Measurements from ENCODE around the gene SOX10. TPM values are rescaled to one million over a fixed set of nuclear protein-coding genes. Genes with fewer than 3 reads are reported as not detected.

Gene SOX10
- total RNA-seq: not detected

DNA sequence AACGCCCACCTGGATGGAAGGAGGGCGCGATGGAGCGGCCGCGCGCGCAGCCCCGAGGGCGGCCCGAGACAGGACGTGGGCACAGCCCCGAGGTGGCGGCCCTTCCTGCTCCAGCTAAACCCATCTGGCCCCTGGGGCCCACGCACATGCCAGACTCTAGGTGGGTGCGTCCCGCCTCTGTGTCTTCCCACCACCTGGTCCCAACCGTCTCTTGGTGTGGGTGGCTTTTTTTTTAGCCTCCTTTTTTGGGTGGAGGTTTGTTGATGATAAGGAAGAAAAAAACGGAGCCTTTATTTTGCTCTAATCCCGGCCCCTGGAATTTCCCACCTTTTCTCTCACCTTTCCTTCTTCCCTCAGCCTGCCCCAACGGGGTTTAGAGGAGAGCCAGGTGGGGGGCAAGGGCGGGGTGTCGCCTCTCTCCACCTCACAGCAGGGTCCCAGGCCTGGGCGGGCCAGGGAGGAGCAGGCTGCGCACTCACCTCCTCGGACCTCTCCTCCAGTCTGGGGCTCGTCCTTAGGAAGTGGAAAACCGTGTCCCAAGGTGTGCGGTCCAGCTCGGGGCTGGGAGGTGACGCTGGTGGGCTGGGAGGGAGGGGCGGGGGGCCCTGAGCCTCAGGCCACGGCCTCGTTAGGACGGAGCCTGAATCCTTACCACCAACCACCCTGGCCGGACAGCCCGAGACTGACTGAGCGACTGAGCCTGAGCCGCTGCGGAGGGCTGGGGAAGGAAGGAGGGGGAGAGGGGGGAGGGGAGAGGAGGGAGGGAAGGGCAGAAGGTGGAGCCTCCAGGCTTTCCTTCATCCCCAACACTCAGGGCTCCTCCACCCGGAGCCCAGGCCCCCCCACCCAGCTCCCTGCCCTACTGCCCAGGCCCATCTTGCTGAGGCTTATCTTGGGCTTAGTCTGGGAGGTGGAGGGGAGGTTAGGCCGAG lies at the start of gene SOX10:
TSS of gene SOX10 (minus strand) at position 696 of the 932 bp plus-strand sequence. CDS start 771 bp downstream, outside the sequence.
- CTCF ChIA-PET: no interaction called here
- H3K4me1 Mint-ChIP-seq: no peaks in the 10 kb centered on the region
- H3K4me3 Mint-ChIP-seq: no peak within 1 kb of the TSS
- no peaks in the 10 kb centered on the region for H3K27me3 Mint-ChIP-seq
- H3K27ac Mint-ChIP-seq: no peak within 1 kb of the TSS
- no peaks in the 10 kb centered on the region for H3K9me3 Mint-ChIP-seq
- no peaks in the 10 kb centered on the region for H3K36me3 Mint-ChIP-seq (ENCODE audit: low read depth)
- no peak for DNase-seq
- POLR2A ChIA-PET: no interaction called here

DNA sequence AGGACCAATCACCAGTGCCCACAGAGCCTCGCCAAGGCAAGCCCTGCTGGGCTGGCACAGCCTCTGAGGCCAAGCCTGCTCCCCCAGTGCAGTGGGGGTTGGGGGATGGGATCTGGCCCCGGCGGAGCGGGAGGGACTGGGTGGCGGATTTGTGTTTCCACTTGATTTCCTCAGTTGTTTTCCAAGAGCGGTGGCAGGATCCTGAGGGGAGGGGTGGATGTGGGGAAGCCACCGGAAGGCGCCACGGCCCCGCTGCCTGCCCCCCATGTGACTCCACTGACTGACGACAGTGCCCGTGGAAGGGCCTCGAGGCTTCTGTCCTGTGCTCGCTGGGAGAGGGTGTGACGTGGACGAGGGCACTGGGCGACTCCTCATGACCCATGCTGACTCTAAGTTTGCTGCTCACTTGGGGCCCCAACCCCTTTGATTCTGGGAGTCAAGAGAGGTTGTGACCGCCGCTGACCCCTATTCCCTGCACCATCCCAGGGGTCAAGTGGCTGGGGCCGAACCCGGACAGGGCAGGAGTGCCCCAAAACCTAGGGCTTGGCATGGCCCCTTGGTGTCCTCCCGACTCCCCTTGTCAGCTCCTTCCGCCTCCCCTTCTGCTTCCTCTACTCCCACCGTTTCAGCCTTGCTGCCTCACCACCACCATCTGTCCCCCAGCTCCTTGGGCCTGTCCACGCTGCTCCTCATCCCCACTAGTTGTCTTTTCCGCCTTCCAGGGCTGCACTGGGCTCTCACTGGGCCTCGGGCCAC lies 49.3 kb upstream of the SOX10 start:
- Mint-ChIP-seq H3K27me3 (no peaks in the 10 kb centered on the region), H3K9me3 (no peaks in the 10 kb centered on the region), H3K36me3 (ENCODE audit: low read depth) (no peaks in the 10 kb centered on the region), H3K4me1 (no peaks in the 10 kb centered on the region), H3K27ac (no peak overlapping the region), H3K4me3 (no peak overlapping the region)
- ChIA-PET POLR2A (interaction anchor here (0.9 kb wide), 1 partner anchor 10 kb away, joined by 3 read pairs; no protein-coding TSS in a partner anchor), CTCF (no interaction called here)
- DNase-seq: no peak

DNA sequence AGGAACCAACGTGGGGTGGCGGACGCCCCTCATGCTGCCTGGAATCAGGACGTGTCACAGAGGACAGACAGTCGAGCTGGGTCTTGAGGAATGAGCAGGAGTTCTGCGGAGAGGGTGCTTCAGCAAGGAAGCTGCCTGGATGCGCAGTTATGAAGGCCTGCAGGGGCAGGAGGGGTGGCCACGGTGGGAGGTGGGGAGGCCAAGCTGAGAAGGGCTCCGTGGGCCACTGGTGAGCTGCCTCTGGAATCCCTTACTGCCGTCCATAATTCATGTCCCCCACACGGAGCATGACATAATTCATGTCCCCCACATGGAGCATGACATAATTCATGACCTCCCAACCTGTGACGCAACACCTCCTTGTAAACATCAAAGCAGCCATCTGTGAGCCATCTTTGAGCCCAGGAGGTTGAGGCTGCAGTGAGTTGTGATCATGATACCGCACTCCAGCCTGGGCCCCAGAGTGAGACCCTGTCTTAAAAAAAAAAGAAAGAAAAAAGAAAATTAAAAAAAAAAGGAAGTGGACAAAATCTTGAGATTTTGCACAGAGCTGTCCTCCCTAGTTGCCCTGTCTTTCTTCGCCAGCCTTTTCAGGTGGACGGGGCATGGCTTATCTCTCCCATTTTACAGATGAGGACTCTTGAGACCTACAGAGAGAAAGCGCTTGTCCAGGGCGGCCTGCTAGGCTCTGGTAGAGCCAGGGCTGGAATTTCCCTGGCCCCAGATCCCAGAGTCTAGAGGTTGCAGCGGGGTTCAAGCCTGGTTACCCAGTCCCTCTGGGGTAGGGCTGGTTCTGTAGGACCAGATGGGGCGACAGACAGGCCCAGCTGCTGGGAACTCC lies 48.5 kb upstream of the SOX10 start:
- Mint-ChIP-seq H3K9me3 (no peaks in the 10 kb centered on the region), H3K27me3 (no peaks in the 10 kb centered on the region), H3K27ac (no peak overlapping the region), H3K4me1 (no peaks in the 10 kb centered on the region), H3K36me3 (ENCODE audit: low read depth) (no peaks in the 10 kb centered on the region), H3K4me3 (no peak overlapping the region)
- CTCF ChIA-PET: no interaction called here
- no peak for DNase-seq
- POLR2A ChIA-PET: interaction anchor here (0.9 kb wide), 1 partner anchor 11 kb away, joined by 3 read pairs; no protein-coding TSS in a partner anchor

DNA sequence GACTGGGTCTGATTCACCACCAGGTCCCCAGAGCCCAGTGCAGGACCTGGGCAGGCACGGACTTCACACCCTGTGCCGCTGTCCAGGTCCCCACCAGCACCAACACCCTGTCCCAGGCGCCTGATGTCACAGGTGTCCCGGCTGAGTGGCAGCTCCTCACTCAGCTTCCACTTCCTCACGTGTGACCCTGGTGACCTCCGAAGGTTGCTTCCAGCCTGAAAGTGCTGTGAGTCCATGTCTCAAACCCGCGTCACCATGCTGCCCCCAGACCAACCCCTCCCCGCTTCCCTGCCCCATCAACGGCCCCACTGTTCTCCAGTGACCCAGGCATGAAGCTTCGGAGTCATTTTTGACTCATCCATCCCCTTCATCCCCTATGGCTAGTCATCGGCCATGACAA lies 47.1 kb upstream of the SOX10 start:
- H3K36me3 Mint-ChIP-seq (ENCODE audit: low read depth): no peaks in the 10 kb centered on the region
- H3K4me1 Mint-ChIP-seq: no peaks in the 10 kb centered on the region
- no peaks in the 10 kb centered on the region for H3K9me3 Mint-ChIP-seq
- DNase-seq: no peak
- ChIA-PET CTCF (no interaction called here), POLR2A (no interaction called here)
- no peak overlapping the region for H3K4me3 Mint-ChIP-seq
- H3K27me3 Mint-ChIP-seq: no peaks in the 10 kb centered on the region
- H3K27ac Mint-ChIP-seq: no peak overlapping the region

DNA sequence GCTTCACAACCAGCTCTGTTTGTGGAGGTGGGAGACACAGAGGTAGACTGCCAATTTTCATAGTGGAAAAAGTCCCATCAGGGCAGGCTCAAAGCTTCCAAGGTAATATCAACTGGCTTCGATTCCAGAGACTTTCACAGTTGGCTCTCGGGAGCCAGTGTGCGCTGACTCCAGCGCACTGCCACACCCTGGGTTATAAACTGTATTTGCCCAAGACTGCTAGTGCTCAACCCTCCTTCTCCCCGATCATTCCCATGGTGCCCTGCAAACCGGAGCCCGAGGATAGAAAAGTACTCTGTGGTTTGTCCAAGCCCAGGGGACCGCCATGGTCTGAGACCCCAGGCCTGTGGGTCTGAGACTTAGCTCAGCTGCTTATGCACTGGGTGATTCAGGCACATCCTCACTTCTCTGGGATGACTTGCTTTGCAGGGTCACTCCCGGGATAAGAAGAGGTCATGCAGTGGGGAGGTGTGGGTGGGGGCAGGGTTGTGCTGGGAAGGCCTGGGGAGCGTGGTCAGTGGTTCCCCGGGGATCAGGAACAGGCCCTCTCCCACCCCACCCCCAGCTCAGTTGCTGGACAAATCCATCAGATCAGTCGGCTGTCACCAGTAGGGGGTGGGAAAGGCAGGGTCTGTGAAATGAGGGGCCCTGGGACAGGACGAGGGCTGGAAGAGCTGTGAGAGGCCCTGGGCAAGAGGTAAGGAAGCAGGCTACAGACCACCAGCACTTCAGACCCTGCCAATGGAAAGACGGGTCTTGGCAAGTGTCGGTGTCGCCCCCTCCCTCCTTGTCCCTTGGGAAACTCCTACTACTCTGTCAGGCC lies 46.2 kb upstream of the SOX10 start:
- H3K9me3 Mint-ChIP-seq: no peaks in the 10 kb centered on the region
- no peak overlapping the region for H3K4me3 Mint-ChIP-seq
- H3K27ac Mint-ChIP-seq: no peak overlapping the region
- CTCF ChIA-PET: no interaction called here
- no peaks in the 10 kb centered on the region for H3K4me1 Mint-ChIP-seq
- no peaks in the 10 kb centered on the region for H3K36me3 Mint-ChIP-seq (ENCODE audit: low read depth)
- no peak for DNase-seq
- no peaks in the 10 kb centered on the region for H3K27me3 Mint-ChIP-seq
- POLR2A ChIA-PET: no interaction called here

DNA sequence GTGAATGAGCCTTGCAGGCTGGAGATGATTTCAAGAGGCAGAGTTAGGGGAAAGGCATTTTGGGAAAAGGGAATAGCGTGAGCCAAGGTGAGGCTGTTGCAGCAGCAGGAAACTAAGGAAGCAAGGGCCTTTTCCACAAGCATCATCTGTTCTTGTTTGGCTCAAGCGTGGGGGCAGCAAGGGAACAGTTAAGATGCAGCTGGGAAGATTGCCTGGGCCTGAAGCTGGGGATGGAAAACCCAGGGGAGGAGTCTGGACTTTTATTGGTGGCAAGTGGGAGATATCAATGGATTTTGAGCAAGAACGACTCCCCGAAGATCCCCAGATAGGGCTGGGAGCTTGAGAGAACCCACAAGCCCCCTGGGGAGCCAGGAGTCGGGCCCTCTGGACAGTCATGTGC lies 45.5 kb upstream of the SOX10 start:
- no peak for DNase-seq
- no peaks in the 10 kb centered on the region for H3K9me3 Mint-ChIP-seq
- H3K27ac Mint-ChIP-seq: no peak overlapping the region
- ChIA-PET CTCF (no interaction called here), POLR2A (no interaction called here)
- H3K4me1 Mint-ChIP-seq: no peaks in the 10 kb centered on the region
- H3K36me3 Mint-ChIP-seq (ENCODE audit: low read depth): no peaks in the 10 kb centered on the region
- peaks cover 3% of the 10 kb centered on the region for H3K27me3 Mint-ChIP-seq
- no peak overlapping the region for H3K4me3 Mint-ChIP-seq

DNA sequence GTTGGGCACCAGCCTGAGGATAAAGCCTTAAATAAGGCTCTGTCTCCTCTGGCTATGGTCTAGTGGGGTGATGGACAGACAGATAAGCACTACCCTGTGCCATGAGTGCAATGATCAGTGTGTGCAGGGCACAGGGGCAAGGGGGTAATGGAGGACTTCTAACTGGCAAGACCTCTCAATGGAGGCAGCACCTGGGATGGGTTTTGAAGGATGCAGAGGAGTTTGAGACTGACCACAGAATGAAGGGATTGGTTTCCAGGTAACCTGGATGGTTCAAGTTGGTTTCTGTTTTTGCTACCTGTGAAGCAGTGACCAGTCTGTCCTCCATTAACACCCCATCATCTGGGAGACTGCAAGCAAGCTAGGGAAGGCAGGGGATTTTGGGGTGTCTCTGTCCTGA lies 45.0 kb upstream of the SOX10 start:
- CTCF ChIA-PET: no interaction called here
- DNase-seq: no peak
- H3K4me3 Mint-ChIP-seq: no peak overlapping the region
- no peak overlapping the region for H3K27ac Mint-ChIP-seq
- H3K27me3 Mint-ChIP-seq: peaks cover 3% of the 10 kb centered on the region
- H3K4me1 Mint-ChIP-seq: no peaks in the 10 kb centered on the region
- POLR2A ChIA-PET: no interaction called here
- H3K9me3 Mint-ChIP-seq: no peaks in the 10 kb centered on the region
- no peaks in the 10 kb centered on the region for H3K36me3 Mint-ChIP-seq (ENCODE audit: low read depth)

DNA sequence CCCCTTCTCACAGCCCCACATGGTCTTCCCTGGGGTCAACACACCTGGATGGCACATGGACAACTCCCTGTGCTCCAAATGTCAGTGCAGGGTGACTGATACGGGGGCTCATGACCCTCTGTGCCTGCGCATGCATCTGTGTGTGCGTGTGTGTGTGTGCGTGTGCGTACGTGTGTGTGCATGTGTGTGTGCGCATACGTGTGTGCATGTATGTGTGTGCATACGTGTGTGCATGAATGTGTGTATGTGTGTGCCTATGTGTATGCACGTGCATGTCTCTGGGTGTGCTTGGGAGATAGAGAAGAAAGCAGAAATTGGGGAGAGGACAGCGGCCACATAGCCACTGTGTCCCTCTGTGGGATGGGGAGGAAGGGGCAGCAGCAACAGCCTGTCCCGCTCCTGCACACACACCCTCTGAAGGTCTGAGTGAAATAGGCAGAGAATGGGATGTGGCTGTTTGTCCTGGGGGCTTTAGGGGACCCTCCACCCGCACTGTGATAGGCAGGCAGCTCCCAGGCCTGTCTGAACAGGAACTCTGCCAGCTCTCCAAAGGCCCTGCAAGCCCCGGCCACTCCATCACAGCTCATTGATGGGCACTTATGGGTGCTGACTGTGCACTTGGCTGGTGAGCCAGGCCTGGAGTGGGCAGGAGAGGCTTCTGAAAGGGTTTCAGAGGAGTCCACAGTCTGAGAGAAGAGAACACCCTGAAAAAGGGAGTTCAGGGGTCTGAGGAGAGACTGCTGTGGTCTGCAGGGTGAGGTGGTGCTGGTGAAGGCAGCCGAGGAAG lies 44.2 kb upstream of the SOX10 start:
- no peak overlapping the region for H3K4me3 Mint-ChIP-seq
- H3K27me3 Mint-ChIP-seq: peaks cover 3% of the 10 kb centered on the region
- POLR2A ChIA-PET: no interaction called here
- DNase-seq: no peak
- CTCF ChIA-PET: no interaction called here
- H3K27ac Mint-ChIP-seq: no peak overlapping the region
- H3K9me3 Mint-ChIP-seq: no peaks in the 10 kb centered on the region
- no peaks in the 10 kb centered on the region for H3K4me1 Mint-ChIP-seq
- no peaks in the 10 kb centered on the region for H3K36me3 Mint-ChIP-seq (ENCODE audit: low read depth)

DNA sequence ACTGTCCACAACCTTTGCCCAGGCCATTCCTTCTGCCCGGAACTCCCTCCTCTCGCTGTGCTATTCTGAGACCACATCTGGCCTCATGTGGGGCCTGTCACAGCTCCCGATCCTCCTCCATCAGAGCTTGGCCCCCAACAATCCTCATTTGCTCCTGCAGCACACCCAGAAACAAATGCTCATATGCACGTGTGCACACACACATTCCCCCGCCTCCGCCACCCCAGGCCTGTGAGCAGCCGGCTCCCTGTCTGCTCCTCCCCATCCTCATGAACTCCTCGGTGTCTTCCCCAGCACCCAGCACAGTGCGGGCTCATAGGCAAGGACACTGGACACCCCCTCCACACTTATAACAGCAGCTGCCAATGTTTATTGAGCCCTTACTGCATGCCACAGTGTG lies 43.1 kb upstream of the SOX10 start:
- POLR2A ChIA-PET: no interaction called here

DNA sequence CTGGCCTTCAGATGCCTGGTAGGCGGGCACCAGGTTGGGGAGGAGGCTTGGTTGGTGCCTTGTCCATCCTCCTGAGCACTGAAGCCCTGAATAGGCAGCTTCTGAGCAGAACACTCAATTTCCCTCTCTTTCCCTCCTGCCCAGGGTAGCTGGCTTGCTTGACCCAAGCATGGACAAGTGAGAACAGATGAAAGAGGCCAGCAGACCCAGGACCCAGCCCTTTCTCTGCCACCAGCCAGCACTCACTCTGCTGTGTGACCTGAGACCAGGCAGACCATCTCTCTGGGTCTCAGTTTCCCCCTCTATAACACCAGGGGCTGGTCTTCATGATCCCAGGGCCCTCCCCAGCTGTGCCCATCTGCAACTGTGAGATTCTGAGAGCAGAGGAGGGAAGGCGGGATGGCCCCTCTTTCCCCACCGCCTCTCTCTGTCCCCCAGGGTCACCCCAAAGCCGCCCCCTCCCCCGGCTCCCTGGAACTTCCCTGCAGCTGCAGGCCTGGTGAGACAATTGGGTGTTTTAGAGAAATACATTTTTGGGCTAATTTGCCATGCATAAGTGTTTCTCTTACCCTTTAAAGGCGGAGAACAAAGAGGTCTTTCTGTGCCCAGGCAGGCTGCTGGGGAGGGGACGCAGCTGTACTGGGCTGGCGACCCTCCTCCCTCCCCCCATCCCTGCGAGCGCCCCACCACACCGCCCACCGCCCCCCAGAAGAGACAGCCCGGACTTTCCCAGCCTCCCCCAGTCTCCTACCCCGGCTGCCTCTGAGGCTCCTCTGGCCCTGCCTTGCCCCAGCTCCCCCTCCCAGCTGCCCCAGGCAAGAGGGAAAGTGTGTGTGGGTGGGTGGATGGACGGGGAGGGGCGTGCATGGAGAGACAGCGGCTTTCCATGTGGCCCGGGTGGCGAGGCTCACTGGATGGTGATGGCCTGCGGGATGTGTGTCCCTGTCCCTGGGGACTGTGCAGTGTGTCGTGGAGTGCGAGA lies 42.1 kb upstream of the SOX10 start:
- Mint-ChIP-seq H3K9me3 (no peaks in the 10 kb centered on the region), H3K27ac (no peak overlapping the region), H3K36me3 (ENCODE audit: low read depth) (no peaks in the 10 kb centered on the region), H3K4me1 (no peaks in the 10 kb centered on the region), H3K27me3 (peaks cover 3% of the 10 kb centered on the region), H3K4me3 (no peak overlapping the region)
- no peak for DNase-seq
- CTCF ChIA-PET: no interaction called here
- POLR2A ChIA-PET: no interaction called here

More for the DNA sequence above, 43.1 kb upstream of the SOX10 start:
- Mint-ChIP-seq H3K4me3 (no peak overlapping the region), H3K9me3 (no peaks in the 10 kb centered on the region), H3K4me1 (no peaks in the 10 kb centered on the region), H3K27me3 (peaks cover 3% of the 10 kb centered on the region), H3K27ac (no peak overlapping the region), H3K36me3 (ENCODE audit: low read depth) (no peaks in the 10 kb centered on the region)
- CTCF ChIA-PET: no interaction called here
- DNase-seq: no peak

DNA sequence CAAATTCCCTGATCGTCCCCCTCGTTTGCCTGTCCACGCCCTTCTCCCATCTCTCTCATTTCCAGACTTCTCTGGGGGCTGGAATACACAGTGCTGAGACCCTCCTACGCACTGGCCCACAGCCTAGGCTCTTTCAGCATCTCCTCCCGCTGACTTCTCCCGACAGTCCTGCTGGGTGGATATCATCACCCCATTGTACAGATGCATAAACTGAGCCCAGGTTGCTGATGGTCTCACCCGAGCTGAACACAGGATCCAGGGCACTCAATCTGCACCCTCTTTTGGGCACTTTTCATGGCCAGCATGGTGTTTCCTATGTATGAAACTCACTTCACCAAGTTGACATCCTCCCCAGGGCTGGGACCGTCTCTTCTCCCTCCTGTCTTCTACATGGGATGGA lies 41.2 kb upstream of the SOX10 start:
- POLR2A ChIA-PET: no interaction called here
- Mint-ChIP-seq H3K9me3 (no peaks in the 10 kb centered on the region), H3K27me3 (peaks cover 3% of the 10 kb centered on the region), H3K27ac (no peak overlapping the region), H3K4me1 (no peaks in the 10 kb centered on the region), H3K36me3 (ENCODE audit: low read depth) (no peaks in the 10 kb centered on the region), H3K4me3 (no peak overlapping the region)
- CTCF ChIA-PET: no interaction called here
- DNase-seq: no peak

Data from activated CD4-positive, alpha-beta memory T cell treated with anti-CD3 and anti-CD28 coated beads, Interleukin-2, amount 10 ng/mL, durations not matched to agents 7 days and 5 days (primary cell).